H1 (cell line): ENCODE measurements around the gene DIPK1B. TPM values are rescaled to one million over a fixed set of nuclear protein-coding genes. Genes with fewer than 3 reads are reported as not detected.

Experiments used
- CTCF ChIA-PET: fragments of 300-600 bp; sonication (Branson Sonifier 250); formaldehyde crosslinking; loops from one replicate; lab custom pipeline; 2021; ENCODE audit not compliant: partially characterized antibody; lab: Charles Lee
- POLR2A ChIA-PET: fragments of 300-600 bp; sonication (Branson Sonifier 250); formaldehyde crosslinking; loops from one replicate; lab custom pipeline; 2021; ENCODE audit warnings: inconsistent platforms; ENCODE audit not compliant: partially characterized antibody; lab: Charles Lee
- DNase-seq, 2 experiments: peaks; one replicate each; pipeline versions ENCODE4 v3.0.0 to v3.0.0-alpha.2; 2010 to 2022; ENCODE audit warnings: low spot score in 2 of 2, low read depth in 1 of 2, mixed read lengths in 1 of 2
- FAIRE-seq: peaks from 2 replicates; lab custom pipeline; 2011; peaks lifted over from hg19 to GRCh38; lab: Jason Lieb, UNC
- H2AFZ ChIP-seq: 2 replicates; pipeline ENCODE4 v1.8.1; 2012; ENCODE audit warnings: low read length, inconsistent platforms
- H2AK5ac ChIP-seq: 2 replicates; pipeline ENCODE4 v1.6.1; 2013; ENCODE audit warnings: low read depth, low read length
- H2BK120ac ChIP-seq: replicated peaks from 2 replicates; pipeline ENCODE3; 2013; ENCODE audit warnings: low read depth, low read length, inconsistent platforms
- H2BK12ac ChIP-seq: 2 replicates; pipeline ENCODE4 v1.6.1; 2013; ENCODE audit warnings: low read depth, low read length
- H2BK15ac ChIP-seq: 2 replicates; pipeline ENCODE4 v1.6.1; 2013; ENCODE audit warnings: low read length
- H2BK20ac ChIP-seq: 2 replicates; pipeline ENCODE4 v1.6.1; 2013; ENCODE audit warnings: low read length
- H2BK5ac ChIP-seq: 2 replicates; pipeline ENCODE4 v1.6.1; 2013; ENCODE audit warnings: low read depth, low read length
- H3K14ac ChIP-seq: 2 replicates; pipeline ENCODE4 v1.6.1; 2013; ENCODE audit warnings: inconsistent platforms; ENCODE audit not compliant: insufficient read length
- H3K18ac ChIP-seq: 2 replicates; pipeline ENCODE4 v1.6.1; 2013; ENCODE audit warnings: low read length; ENCODE audit errors: extremely low read depth
- H3K23ac ChIP-seq: 2 replicates; pipeline ENCODE4 v1.6.1; 2013; ENCODE audit warnings: inconsistent platforms; ENCODE audit not compliant: insufficient read length
- H3K23me2 ChIP-seq: 2 replicates; pipeline ENCODE4 v1.6.1; 2013; ENCODE audit warnings: low read depth, low read length
- H3K27ac ChIP-seq: 2 replicates; pipeline ENCODE4 v1.6.1; 2011; ENCODE audit warnings: low read depth, low read length, inconsistent platforms
- H3K27me3 ChIP-seq, 4 experiments: replicated peaks in 1 of 4; 1 replicate in 1 of 4; 2 replicates in 3 of 4; pipeline versions ENCODE4 v1.6.1 to v1.8.1; 2011 to 2013; ENCODE audit warnings: low read length in 3 of 4, mild to moderate bottlenecking in 3 of 4, inconsistent platforms in 2 of 4, mixed read lengths in 2 of 4, moderate library complexity in 1 of 4; ENCODE audit not compliant: control insufficient read depth in 3 of 4, insufficient read depth in 3 of 4; ENCODE audit errors: extremely low read depth in 1 of 4
- H3K36me3 ChIP-seq, 4 experiments: 2 replicates each; pipeline versions ENCODE4 v1.6.1 to v1.8.1; 2011 to 2013; ENCODE audit warnings: mild to moderate bottlenecking in 4 of 4, low read length in 3 of 4, moderate library complexity in 2 of 4, control low read depth in 1 of 4, inconsistent platforms in 1 of 4; ENCODE audit not compliant: insufficient read depth in 4 of 4, control insufficient read depth in 2 of 4
- H3K4ac ChIP-seq: replicated peaks from 2 replicates; pipeline ENCODE3; 2013; ENCODE audit warnings: low read length, low read depth, mixed read lengths, inconsistent platforms; ENCODE audit not compliant: insufficient read length
- H3K4me1 ChIP-seq, 4 experiments: replicated peaks in 1 of 4; 1 replicate in 1 of 4; 2 replicates in 3 of 4; pipeline versions ENCODE4 v1.6.1 to v1.8.1; 2011 to 2013; ENCODE audit warnings: low read length in 3 of 4, inconsistent platforms in 2 of 4, mixed read lengths in 1 of 4; ENCODE audit not compliant: insufficient read depth in 4 of 4, control insufficient read depth in 3 of 4
- H3K4me2 ChIP-seq, 2 experiments: 2 replicates each; pipeline versions ENCODE4 v1.6.1 to v1.8.1; 2011 to 2013; ENCODE audit warnings: low read depth in 2 of 2, low read length in 2 of 2, control low read depth in 1 of 2, inconsistent platforms in 1 of 2, mild to moderate bottlenecking in 1 of 2; ENCODE audit not compliant: insufficient read depth in 1 of 2
- H3K4me3 ChIP-seq, 4 experiments: fragments of 200-600, 300-600 bp in 1 of 4; sonication (generic), shearing (Covaris generic), sonication (Bioruptor Twin) in 1 of 4; 2 replicates each; pipeline versions ENCODE4 v1.5.1 to v1.8.1; 2011 to 2016; ENCODE audit warnings: low read length in 4 of 4, low read depth in 3 of 4, control low read depth in 2 of 4, inconsistent platforms in 2 of 4, mild to moderate bottlenecking in 2 of 4, mixed read lengths in 1 of 4, moderate library complexity in 1 of 4; ENCODE audit not compliant: insufficient read depth in 2 of 4; ENCODE audit errors: extremely low read depth in 1 of 4
- H3K56ac ChIP-seq: replicated peaks from 2 replicates; pipeline ENCODE3; 2013; ENCODE audit warnings: low read depth, mild to moderate bottlenecking, mixed read lengths, low read length, inconsistent platforms; ENCODE audit not compliant: insufficient read length
- H3K79me1 ChIP-seq: 2 replicates; pipeline ENCODE4 v1.6.1; 2013; ENCODE audit warnings: low read depth, low read length, control low read depth
- H3K79me2 ChIP-seq, 2 experiments: 2 replicates each; pipeline versions ENCODE4 v1.6.1 to v1.8.1; 2012 to 2013; ENCODE audit warnings: low read length in 2 of 2, mild to moderate bottlenecking in 2 of 2, inconsistent platforms in 1 of 2; ENCODE audit not compliant: insufficient read depth in 2 of 2, control insufficient read depth in 1 of 2
- H3K9ac ChIP-seq, 4 experiments: replicated peaks in 1 of 4; 1 replicate in 1 of 4; 2 replicates in 3 of 4; pipeline versions ENCODE4 v1.6.1 to v1.8.1; 2011 to 2013; ENCODE audit warnings: low read depth in 3 of 4, low read length in 3 of 4, control low read depth in 2 of 4, mild to moderate bottlenecking in 2 of 4, moderate library complexity in 2 of 4, inconsistent platforms in 1 of 4; ENCODE audit errors: extremely low read depth in 1 of 4
- H3K9me3 ChIP-seq, 2 experiments: 2 replicates each; pipeline versions ENCODE4 v1.6.1 to v1.8.1; 2012 to 2013; ENCODE audit warnings: mild to moderate bottlenecking in 2 of 2, moderate library complexity in 2 of 2, control low read depth in 1 of 2, inconsistent platforms in 1 of 2, low read depth in 1 of 2, low read length in 1 of 2, mixed read lengths in 1 of 2; ENCODE audit not compliant: insufficient read depth in 2 of 2
- H4K20me1 ChIP-seq, 2 experiments: replicated peaks in 1 of 2; 2 replicates each; pipeline versions ENCODE3 to v1.8.1; 2011 to 2013; ENCODE audit warnings: inconsistent platforms in 2 of 2, low read length in 2 of 2, mild to moderate bottlenecking in 1 of 2; ENCODE audit not compliant: insufficient read depth in 2 of 2, control insufficient read depth in 1 of 2
- H4K5ac ChIP-seq: 2 replicates; pipeline ENCODE4 v1.6.1; 2013; ENCODE audit warnings: low read length, low read depth, mixed read lengths, inconsistent platforms; ENCODE audit not compliant: insufficient read length
- H4K8ac ChIP-seq: 2 replicates; pipeline ENCODE4 v1.8.0; 2013; ENCODE audit warnings: mild to moderate bottlenecking, moderate library complexity, low read length, inconsistent platforms; ENCODE audit not compliant: insufficient read depth; ENCODE audit errors: extremely low read depth
- H4K91ac ChIP-seq: replicated peaks from 2 replicates; pipeline ENCODE3; 2013; ENCODE audit warnings: low read length, mixed read lengths, inconsistent platforms; ENCODE audit not compliant: insufficient read length
- CHD2 ChIP-seq: IDR thresholded peaks from 2 replicates; pipeline ENCODE4 v1.6.1; 2012; ENCODE audit warnings: low read length, improper control_type of control experiment
- EZH2 ChIP-seq: fragments of 200-600 bp; sonication (generic); IDR thresholded peaks from 2 replicates; pipeline ENCODE4 v1.7.1; 2012; ENCODE audit warnings: low read depth, mild to moderate bottlenecking, moderate library complexity, low read length, inconsistent platforms; ENCODE audit not compliant: severe bottlenecking
- SIX5 ChIP-seq: IDR thresholded peaks from 2 replicates; pipeline ENCODE4 v1.6.1; 2011; ENCODE audit warnings: mild to moderate bottlenecking, low read depth, low read length
- WGBS, 2 experiments: shearing (Covaris generic) in 1 of 2; methylation state at CpG; one replicate each; pipeline versions ENCODE4 v1.1.6 to v1.1.7; 2013 to 2015; ENCODE audit warnings: low lambda C conversion rate in 2 of 2, mixed read lengths in 2 of 2, inconsistent platforms in 1 of 2, low coverage in 1 of 2, missing lambda C conversion rate in 1 of 2; ENCODE audit not compliant: insufficient replicate concordance in 2 of 2, insufficient coverage in 1 of 2, insufficient read length in 1 of 2; ENCODE audit errors: extremely low coverage in 1 of 2, missing lambda C conversion rate in 1 of 2; 5-methylcytosine and 5-hydroxymethylcytosine counted together
- polyA plus RNA-seq, 7 experiments: library from polyadenylated mRNA; depleted of rRNA in 3 of 7; stranded (reverse) in 5 of 7; unstranded in 2 of 7; fragments of >200 nt in 5 of 7; fragments of 200-250 nt in 2 of 7; gene quantifications; 1 replicate in 5 of 7; 2 replicates in 1 of 7; 4 replicates in 1 of 7; pipeline versions ENCODE4 v1.2.1 to v1.2.3, GENCODE V29; 2011 to 2013; ENCODE audit warnings: missing spikeins in 2 of 7, mixed read lengths in 2 of 7
- total RNA-seq: library from RNA; stranded (reverse); fragmentation: NEBNext Ultra II Directional; extraction: Animal tissue kit (Norgen Biotek cat#: 25700); gene quantifications from 2 replicates; pipeline ENCODE4 v1.2.1, GENCODE V29; 2021

DIPK1B gene
- total and polyA plus RNA-seq, 2 of the 8 experiments (the other 6 are each of a cell fraction or from before 2014, with no cell fraction given), result 32.3 to 64.8 TPM

- H4K91ac ChIP-seq, result no peak overlapping the region
- no peaks in the 10 kb centered on the region for H3K9me3 ChIP-seq
- no peak overlapping the region for H4K5ac ChIP-seq
- H2AFZ ChIP-seq, result no peak overlapping the region
- H3K27me3 ChIP-seq, result no peaks in the 10 kb centered on the region; a peak in 1 of 7 replicates
- no peaks in the 10 kb centered on the region; the same call in 1 of the 2 replicates for H3K79me1 ChIP-seq
- no peak for DNase-seq
- H3K36me3 ChIP-seq, result no peaks in the 10 kb centered on the region
- H4K20me1 ChIP-seq, result peaks cover 0 to 5% of the 10 kb centered on the region in 2 experiments
- H2BK12ac ChIP-seq, result no peak overlapping the region
- no peak overlapping the region for H3K56ac ChIP-seq
- FAIRE-seq, result no peak
- no peak overlapping the region for H2BK5ac ChIP-seq
- CTCF ChIA-PET, result interaction anchor here (0.5 to 12.8 kb wide), 4 partner anchors 5 to 541 kb away, joined by 3 to 125 read pairs (median 3); no protein-coding TSS in a partner anchor
- H2BK15ac ChIP-seq, result no peak overlapping the region
- POLR2A ChIA-PET, result interaction anchor here (1.8 kb wide), 1 partner anchor 8 kb away, joined by 4 read pairs; no protein-coding TSS in a partner anchor
- H3K14ac ChIP-seq, result no peak overlapping the region
- H3K4me1 ChIP-seq, result peaks cover 0 to 8% (median 3%) of the 10 kb centered on the region in 4 experiments; a peak in 4 of 7 replicates
- H3K4me3 ChIP-seq, result no peak overlapping the region
- no peak overlapping the region for H3K4ac ChIP-seq
- no peak overlapping the region for H4K8ac ChIP-seq
- no peak overlapping the region for H2BK20ac ChIP-seq
- no peak overlapping the region for H2AK5ac ChIP-seq
- H3K79me2 ChIP-seq, result no peaks in the 10 kb centered on the region
- H3K27ac ChIP-seq, result no peak overlapping the region
- no peak overlapping the region for H3K9ac ChIP-seq
- H3K4me2 ChIP-seq, result no peak overlapping the region
- no peak overlapping the region for H2BK120ac ChIP-seq
- WGBS, 2 experiments, result 84% methylated on average over 22 of the region's 22 CpGs; no CpG with 5 or more reads in 1 of the 2 experiments
- no peak overlapping the region for H3K23ac ChIP-seq
- H3K18ac ChIP-seq, result no peak overlapping the region
- H3K23me2 ChIP-seq, result no peaks in the 10 kb centered on the region
- no peak for TF ChIP-seq SIX5
- TF ChIP-seq EZH2, result no peak
- no peak for TF ChIP-seq CHD2
These were observed 32.9 kb upstream of the DIPK1B start for GRCh38 chr9:136679431-136679941.
